GM21367 (cell line): Measurements from ENCODE around the gene XKR7.

Experiments used
- ATAC-seq: cut with Tn5 transposase; IDR thresholded peaks from one replicate; pipeline ENCODE4 v1.9.1; 2021; ENCODE audit not compliant: unreplicated experiment

Gene XKR7

DNA sequence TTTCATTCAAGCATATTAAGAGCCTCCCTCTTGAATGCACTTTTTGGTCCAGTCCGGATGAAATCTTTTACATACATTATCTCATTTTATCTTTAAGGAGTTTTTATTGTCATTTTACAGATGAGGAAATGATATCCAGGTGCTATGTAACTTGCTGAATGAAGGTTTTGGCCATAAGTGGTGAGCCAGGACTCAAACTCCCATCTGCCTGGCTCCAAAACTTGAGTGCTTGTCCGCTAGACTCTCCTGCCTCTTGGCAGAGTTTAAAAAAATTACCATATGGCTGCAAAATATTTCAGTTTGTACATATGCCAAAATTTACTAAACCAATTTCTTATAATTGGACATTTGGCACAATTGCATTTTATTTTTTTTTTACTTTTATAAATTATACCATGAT, 28.3 kb upstream of the XKR7 start:
- ATAC-seq = no peak

DNA sequence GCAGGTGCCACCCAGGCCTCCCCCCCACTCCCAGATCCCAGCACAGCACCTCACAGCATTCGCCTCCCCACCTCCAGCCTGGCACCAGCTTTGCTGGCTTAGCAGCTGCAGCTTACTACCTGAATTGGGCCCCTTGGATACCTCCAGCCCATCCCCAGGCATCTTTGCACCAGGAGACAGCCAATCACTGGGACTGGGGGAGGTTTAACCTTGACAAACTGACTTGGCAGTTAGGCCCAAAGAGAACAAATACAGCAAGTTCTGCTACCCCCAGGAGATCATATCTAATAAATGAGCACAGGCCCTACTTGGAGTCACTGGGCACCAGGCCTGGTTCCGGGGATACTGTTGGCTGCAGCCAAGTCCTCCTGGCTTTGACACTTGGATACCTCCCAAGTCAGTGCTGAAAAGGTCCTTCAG, 24.9 kb upstream of the XKR7 start:
- ATAC-seq = no peak

DNA sequence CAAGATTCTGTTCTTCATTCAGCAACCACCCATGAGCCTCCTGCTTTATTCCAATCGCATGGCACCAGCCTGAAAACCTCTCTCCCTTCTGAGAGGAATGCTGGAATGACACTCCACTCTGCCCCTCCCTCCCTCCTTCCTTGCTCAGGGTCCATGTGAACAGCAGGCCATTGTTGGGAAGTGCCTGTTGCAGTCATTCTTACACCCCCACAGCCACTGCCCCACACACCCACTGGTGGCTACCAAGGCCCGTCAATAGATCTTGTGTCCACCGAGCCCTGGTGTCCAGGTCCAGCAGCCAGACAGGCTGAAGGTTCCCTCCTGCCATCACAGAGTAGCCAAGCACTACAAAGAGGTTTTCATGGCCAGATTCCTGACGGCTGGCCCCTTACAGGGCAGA, 22.6 kb upstream of the XKR7 start:
- ATAC-seq = no peak

DNA sequence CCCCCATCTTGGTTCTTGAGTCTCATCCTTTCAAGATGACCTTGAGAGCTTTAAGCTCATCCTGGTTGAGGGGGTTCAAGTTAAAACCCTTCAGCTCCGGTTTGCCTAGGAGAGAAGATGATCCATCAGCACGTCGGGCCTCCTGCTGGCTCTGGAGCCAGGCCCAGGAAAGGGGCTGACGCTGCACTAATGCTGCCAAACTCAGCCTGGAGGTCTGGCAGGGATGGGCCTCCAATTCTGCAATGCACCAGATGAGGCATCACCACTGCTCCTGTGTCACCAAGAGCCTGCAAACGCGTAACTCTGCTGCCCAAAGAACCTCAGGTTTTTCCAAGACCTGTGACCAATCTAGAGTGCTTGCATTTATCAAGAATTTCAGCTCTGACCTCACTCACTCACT, 22.2 kb upstream of the XKR7 start:
- no peak for ATAC-seq

DNA sequence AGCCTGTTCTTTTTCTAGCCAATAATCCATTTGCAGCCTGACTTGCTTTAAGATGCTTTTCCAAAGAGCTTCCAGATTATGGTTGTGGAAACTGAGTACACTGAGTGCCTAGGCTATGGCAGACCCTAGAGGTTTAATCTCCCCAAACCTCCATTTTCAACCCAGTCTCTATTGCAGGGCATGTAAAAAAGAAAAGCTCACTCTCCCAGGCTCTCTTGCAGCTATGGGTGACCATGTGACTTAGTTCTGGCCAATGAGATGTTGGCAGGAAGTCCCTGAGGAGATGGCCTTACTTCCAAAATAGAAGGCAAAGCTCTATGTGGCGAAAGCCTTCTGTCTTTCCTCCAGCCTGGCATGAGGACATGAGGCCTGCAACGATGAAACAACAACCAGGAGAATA, 19.9 kb upstream of the XKR7 start:
- no peak for ATAC-seq

DNA sequence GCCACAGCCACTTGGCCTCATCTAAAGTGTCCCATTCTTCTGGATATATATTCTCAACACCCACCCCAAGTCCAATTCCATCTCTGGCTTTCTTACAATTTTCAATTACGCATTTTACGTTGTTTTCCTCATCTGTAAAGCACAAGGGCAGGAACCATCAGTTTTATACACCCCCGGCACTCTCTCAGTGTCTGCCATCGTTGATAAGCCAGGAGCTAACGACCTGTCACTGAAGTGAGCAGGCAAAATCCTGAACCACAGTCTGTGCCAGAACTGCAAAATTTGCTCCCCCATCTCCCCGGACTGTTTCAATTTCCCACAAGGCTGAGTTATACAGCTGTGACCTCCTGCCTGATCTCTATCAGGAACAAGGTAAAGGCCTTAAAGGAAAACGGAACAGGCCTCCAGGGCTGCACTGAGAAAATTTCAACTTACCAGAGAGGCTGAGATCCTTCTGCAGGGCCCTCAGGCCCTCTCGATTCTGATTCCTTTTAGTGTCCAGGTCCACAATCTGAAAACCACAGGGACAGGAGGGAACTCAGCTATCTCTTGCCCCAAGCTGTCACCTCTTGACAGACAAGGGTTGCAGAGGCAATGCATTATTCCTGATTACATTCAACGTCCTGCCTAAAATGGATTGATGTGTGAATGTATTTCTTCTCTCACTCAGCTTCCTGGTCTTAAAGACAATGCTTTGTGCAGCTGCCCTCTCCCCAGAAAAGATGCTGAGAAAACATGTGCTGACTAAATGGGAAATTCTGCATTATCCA, 17.9 kb upstream of the XKR7 start:
- ATAC-seq = no peak

DNA sequence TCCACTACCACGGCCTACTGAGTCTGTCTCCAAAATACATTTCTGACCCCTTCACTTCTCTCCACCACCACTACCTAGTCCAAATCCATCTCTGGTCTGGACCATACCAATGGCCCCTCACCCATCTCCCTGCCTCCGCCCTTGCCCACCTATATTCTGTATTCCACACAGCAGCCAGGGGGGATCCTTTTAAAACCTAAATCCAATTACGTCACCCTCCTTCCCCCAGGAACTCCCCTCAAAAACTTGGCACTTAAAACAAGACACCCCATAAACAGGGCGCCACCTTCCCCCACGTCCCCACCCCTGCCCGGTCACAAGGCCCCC, 16.8 kb upstream of the XKR7 start:
- ATAC-seq = no peak

DNA sequence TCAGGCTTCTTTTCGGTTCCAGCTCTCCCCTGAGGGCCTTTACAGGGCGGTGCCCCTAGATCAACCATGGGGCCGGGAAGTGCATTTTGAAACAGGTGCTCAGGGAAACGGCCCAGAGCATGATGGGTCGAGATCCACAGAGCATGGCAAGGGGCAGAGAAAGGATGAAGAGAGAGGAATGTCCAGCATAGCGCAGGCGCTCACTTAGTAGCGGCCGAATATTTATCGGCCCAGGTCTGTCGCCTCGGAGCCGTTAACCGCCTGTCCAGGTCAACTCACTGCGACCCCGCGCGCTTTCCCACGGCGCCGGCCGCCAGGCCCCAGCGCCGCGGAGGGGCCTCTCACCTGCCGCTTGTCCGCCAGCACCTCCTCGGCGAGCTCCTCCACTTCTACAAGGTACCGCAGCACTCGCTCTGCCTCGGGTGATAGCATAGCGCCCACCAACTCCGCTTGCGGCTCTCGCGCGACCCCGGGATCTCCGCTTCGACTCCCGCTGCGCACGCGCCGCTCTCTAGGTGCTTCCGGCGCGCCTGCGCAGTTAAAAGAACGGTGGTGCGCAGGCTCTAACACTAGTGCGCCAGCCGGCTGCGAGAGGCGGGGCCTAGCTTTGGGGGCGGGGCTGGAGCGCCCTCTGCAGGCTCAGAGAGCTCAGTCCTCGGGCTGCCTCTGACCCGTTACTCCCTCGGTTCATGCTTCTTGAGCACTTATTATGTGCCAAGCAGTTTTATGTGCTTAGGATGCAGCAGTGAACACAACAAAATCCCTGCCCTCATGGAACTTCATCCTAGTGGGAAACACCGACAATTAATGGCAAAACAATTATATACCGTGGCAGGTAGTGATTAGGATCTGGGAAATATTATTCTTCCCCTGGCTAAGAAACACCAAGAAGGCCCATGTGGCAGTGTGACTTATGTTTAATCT, 16.2 kb upstream of the XKR7 start, which contains the start of gene PDRG1:
TSS of gene PDRG1 (minus strand) at position 517 of the 924 bp plus-strand sequence. CDS start at position 432, 85 bp downstream.
- peak; percentile 80 for ATAC-seq

DNA sequence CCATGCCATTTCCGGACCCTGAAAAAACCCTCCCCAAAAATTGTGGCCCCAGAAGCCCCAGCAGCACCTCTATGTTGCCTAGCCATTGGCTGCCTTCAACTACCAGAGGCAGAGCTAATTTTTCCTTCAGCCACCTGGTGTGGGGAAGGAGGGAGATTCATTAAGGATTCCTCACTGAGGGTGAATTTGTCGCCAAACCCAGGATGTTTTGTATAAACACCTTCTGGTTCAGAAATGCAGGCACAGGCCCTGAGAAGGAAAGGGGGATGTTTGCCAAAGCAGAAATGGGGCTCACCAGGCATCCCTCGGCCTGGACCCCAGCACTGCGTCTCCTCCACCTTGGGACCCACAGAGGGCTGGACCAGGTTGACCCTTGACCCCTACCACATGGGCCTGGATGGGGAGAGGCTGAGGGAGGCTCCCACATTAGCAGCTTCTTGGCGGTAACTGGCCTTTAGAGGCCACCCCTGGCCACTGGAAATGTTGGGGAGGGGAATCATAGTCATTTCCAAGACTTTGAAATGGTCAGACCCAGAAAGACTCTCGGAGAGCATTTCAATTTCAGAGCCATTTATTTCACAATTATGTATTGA, 14.3 kb upstream of the XKR7 start:
- no peak for ATAC-seq

DNA sequence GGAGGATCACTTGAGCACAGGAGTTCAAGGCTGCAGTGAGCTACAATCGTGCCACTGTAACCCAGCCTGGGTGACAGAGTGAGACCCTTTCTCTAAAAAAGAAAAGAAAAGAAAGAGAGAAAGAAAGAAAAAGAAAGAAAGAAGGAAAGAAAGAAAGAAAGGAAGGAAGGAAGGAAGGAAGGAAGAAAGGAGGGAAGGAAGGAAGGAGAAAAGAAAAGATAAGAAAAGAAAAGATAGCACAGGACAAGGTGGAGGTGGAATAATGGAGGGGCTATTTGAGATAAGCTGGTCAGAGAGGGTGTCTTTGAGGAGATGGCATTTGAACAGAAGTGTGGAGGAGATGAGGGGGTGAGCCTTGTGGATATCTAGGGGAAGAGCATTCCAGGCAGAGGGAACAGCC, 13.5 kb upstream of the XKR7 start:
- ATAC-seq = no peak

DNA sequence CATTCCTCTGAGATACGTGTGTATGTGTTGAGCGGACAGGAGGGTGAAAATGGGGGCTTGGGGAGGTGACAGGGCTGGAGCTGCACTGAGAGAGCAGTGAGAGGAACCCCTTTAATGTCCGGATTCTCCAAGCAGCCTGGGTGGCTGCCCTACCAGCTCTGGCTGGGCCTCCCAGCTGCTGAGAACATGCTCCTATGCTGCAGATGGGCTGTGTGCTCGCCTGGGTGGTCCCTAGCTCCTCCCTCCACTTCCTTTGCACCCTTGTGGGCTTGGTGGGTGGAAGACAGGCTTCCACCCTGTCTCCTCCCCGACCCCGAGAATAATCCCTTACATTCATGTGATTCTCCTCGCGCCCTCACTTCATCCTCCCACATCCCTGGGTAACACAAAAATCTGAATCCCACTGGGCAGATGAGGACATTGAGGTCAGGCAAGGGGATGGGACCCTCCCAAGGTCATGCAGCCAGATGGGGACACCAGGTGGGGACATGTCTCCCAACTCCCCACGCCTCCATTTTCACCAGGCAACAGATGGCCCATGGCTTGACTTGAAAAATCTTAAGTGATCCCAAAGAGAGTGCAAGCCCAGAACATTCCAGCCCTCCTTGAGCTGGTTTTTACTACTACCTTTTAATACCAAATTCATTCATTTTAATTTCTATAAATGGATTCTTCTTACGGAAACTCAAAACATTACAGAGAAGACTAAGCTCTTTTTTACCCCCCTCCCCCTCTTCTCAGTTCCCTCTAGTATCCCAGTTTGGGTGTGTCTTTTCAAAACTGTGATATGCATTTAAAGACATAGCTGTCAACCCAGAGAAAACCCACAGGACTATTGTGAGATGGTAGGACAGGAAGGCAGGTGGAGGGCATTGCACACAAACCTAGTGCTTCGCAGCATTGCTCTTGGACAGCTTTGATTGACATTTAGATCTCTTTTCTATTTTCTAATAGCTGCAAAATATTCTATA, 11.1 kb upstream of the XKR7 start:
- no peak for ATAC-seq

DNA sequence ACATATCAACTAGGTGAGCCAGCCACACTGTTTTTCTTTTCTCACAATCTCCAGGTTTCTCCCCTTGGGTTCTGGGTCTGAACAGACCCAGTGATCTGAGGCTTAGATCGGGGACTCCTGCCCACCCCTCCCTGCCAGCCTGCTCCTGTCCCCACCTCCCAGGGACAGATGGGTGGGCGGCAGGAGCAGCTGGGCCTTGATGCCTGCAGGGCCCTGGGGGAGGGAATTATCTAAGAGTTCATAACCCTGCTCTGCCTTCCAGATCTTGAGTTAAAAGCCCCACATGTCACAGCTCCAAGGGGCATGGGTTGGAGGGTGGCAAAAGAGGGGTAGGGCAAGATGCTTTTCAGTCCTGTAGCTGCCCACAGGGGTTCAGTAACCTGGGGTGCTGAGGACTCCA, 5.2 kb upstream of the XKR7 start:
- ATAC-seq = no peak

DNA sequence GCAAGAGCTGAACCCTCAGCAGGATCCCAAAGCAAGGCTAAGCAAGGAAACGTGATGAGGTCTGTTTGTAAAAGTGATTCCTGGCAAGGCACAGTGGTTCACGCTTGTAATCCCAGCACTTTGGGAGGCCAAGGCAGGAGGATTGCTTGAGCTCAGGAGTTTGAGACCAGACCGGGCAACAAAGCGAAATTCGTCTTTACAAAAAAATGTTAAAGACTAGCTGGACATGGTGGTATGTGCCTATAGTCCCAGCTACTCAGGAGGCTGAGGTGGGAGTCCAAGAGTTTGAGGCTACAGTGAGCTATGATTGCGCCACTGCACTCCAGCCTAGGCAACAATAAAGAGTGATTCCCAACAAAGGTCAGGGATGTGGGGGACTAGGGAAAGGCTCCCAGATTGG, 4.1 kb upstream of the XKR7 start:
- ATAC-seq = no peak

DNA sequence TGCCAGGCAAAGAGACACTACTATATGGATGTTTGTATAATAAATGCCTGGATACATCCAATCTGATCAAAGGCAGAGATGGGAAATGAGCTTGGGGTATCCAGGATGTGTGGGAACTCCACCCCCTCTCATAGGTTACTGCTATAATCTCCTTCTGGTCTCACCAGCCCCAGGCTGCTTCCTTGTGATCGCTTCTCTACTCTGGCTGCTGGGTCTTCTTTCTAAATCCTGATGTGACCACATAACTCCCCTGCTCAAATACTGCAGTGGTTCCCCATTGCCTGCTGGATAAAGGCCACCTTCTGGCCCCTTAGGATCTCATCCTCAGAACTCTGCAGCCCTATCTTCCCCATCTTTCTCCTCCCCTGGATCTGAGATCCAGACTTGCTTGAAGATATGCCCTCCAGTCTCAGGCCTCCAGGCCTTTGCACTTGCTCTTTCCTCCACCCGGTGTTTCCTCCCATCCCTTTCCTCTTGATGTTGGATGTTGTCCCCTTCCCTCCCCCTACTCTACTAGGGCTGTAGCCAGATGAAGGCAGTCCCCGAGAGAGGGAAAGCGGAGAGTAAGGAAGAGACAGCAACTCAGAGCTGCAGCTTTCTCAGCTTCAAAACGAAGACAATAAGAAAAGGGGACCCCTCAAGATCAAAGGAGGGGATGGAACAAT, 828 bp upstream of the XKR7 start:
- no peak for ATAC-seq

DNA sequence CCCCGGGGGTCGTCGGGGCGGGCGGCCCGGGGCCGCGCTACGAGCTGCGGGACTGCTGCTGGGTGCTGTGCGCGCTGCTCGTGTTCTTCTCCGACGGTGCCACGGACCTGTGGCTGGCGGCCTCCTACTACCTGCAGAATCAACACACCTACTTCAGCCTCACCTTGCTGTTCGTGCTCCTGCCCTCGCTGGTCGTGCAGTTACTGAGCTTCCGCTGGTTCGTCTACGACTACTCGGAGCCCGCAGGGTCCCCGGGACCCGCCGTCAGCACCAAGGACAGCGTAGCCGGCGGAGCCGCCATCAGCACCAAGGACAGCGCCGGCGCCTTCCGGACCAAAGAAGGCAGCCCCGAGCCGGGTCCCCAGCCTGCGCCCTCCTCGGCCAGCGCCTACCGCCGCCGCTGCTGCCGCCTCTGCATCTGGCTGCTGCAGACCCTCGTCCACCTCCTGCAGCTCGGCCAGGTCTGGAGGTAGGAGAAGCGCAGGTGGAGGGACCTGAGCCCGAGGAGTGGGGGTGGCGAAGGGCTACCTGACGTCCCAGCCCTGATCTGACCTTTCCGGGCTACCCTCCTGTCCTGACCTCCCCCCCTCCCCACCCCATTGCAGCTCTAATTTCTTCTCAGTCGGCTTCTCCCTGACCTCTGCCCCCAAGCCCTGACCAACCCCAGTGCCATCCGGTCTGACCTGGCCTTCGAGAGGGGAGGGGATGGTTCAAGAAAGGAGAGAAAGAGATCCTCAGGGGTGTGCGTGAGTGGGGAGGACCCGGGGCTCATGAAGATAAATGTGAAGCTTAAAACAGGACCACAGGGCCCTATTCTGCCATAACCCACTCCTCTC, 558 bp downstream of the XKR7 start:
- no peak for ATAC-seq

DNA sequence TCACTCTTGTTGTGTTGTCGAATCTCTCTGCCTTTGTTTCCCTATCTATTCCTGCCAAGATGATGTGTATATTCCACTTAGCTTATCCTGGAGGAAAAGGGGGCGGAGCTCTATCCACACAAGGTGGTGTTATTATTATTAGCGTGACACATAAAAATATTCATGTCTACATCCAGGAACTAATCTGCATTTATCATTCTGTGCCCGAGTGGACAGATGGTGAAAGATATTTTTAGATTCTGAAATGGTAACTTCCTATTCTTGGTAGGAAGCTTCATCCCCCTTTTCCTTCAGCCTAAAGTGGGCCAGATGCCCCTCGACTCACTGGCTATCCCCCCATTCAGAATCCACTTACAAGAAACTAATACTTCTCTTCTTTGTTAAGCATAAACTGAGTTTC, 2.0 kb downstream of the XKR7 start:
- ATAC-seq = no peak

DNA sequence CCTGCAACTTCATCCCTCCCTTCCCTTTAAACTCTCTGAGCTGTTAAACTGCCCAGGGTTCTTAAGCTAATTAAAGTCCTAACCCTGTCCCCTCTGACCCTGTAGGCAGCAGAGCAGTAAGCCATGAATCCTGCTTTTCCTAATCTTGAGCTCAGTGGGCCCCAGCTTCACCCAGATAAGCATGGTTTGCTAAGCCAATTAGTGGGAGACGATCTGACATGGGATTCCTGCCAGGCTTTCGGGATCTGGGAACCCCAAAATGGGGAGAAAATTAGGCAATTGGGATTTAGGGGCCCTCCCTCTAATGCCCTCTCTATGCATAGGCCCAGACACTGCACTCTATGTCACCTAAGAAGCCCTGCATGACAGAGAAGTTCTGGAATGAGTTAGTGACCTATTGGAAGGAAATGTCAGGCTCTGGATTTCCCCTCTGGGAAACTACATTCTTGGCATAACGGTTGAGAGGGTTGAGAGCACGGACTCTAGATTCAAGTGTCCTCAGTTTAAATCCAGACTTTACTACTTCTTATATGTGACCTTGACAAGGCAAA, 4.6 kb downstream of the XKR7 start:
- no peak for ATAC-seq

DNA sequence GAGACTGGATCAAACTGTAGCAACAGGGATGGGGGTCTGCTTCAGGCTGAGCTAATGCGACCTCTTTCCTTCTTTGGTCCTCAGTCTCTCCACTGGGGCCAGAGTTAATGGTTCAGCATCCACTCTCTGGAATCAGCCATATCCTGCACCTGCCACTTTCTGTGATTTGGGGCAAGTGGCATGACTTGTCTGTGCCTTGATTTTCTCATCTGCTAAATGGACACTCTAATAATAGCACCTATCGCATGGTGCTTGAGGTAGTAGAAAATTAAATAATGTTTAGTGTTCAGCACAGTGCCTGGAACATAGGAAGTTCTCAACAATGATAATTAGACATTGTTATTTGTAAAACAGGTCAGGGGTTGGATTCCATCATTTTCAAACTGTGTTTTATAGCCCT, 6.3 kb downstream of the XKR7 start:
- ATAC-seq = no peak

DNA sequence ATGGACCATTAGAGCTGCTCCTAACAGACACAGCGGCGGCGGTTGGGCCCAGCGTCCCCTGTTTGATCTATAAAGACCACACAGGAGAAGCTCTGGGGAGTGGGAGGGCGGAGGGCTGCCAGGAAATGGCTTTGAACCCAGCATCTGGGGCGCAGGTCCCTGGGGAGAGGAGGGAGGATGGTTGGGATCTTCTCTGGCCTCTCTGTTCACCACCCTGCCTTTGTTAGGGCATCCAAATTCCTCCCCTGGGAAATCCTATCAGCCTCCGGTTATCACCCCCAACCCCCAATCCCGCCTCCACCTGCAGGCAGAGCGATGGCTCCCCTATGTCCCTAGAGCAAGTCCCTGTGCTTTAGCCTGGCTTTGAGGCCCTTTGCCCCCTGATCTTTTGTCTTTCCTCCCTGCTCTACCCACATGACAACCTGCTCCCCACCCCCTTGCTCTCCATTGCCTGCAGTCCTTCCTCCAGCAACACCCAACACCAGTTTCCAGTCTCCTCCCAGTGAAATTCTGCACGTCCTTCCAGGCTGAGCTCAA, 7.1 kb downstream of the XKR7 start:
- no peak for ATAC-seq
